Left ventricle myocardium inferior (tissue), 1 donor: ENCODE results near the gene ACE. TPM values are rescaled to one million over a fixed set of nuclear protein-coding genes. Genes with fewer than 3 reads are reported as not detected.
A peak's percentile ranks its signal among the peaks of the same experiment; 100 is the strongest.

ENCODE experiments used
- DNase-seq: peaks from one replicate; pipeline ENCODE4 v3.0.0-alpha.2; 2020
- H3K27ac ChIP-seq: fragments of 200-600 bp; replicated peaks from 2 replicates; pipeline ENCODE4 v1.8.0; 2021
- H3K27me3 ChIP-seq: fragments of 200-600 bp; 2 replicates; pipeline ENCODE4 v1.8.0; 2021; ENCODE audit warnings: low read depth
- H3K36me3 ChIP-seq: fragments of 200-600 bp; 2 replicates; pipeline ENCODE4 v1.8.0; 2021
- H3K4me1 ChIP-seq: fragments of 200-600 bp; 2 replicates; pipeline ENCODE4 v1.8.0; 2021
- H3K4me3 ChIP-seq: fragments of 200-600 bp; 2 replicates; pipeline ENCODE4 v1.8.0; 2021; ENCODE audit warnings: mild to moderate bottlenecking, moderate library complexity
- H3K9me3 ChIP-seq: fragments of 200-600 bp; replicated peaks from 2 replicates; pipeline ENCODE4 v1.8.0; 2021
- intact Hi-C: fragments of 100-400 bp; cut with micrococcal nuclease; formaldehyde crosslinking; loops from one replicate; pipeline ENCODE4 v1.11.0; 2022
- total RNA-seq: library from RNA; stranded (reverse); fragmentation: NEBNext Ultra II Directional; extraction: Animal tissue kit (Norgen Biotek cat#: 25700); gene quantifications from one replicate; pipeline ENCODE4 v1.2.1, GENCODE V29; 2021
- TF ChIP-seq, protein P1 (sequence below): fragments of 200-600 bp; IDR thresholded peaks from 2 replicates; pipeline ENCODE4 v1.8.0; 2021; ENCODE audit warnings: antibody characterized with exemption, mild to moderate bottlenecking, borderline replicate concordance
- donor health status: DM: no; HTN: yes; CAD: no; lungs with severe emphysema.

ACE gene
- total RNA-seq, 1 donor from 2014 or later, result 6.2 TPM

DNA sequence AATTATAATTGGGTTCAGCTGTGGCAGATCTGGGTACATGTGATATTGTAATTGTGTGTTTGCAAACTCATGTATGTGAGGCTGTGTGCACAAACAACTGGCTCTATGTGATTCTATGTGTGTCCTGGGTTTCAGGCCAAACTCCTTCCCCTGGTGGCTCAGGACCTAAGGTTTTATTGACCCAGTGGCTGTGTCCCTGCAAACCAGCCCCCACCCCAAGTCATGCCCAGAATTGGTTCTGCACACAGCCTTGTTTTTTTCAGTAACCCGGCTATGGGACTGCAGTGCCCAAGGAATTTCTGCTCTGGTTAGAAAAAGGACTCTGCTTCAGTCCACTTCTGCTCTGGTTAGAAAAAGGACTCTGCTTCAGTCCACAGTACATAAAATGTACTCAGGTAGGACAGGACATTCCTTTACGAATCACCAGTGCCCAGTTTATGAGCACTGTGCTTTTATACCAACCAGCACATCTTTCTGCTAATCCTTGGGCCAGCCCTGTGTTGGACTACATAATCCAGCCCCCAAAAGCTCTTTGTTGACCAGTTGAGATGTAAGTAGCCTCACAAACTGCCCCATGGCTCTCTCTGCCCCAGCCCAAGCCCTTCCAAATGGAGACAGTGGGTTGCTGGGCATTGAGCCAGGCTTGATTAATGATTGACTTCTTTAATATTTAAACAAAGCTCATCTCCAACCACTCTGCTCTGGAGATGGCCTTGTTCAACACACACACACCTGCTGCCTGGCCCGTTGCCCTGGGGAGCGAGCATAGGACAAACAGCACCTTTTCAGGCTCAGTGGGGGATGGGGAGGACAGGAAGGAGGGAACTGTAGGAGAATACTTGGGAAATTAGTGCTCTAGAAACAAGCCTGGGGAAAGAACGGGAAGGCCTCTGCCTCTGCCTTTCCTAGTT lies 43.4 kb downstream of the ACE start:
- TF ChIP-seq, protein P1, sequence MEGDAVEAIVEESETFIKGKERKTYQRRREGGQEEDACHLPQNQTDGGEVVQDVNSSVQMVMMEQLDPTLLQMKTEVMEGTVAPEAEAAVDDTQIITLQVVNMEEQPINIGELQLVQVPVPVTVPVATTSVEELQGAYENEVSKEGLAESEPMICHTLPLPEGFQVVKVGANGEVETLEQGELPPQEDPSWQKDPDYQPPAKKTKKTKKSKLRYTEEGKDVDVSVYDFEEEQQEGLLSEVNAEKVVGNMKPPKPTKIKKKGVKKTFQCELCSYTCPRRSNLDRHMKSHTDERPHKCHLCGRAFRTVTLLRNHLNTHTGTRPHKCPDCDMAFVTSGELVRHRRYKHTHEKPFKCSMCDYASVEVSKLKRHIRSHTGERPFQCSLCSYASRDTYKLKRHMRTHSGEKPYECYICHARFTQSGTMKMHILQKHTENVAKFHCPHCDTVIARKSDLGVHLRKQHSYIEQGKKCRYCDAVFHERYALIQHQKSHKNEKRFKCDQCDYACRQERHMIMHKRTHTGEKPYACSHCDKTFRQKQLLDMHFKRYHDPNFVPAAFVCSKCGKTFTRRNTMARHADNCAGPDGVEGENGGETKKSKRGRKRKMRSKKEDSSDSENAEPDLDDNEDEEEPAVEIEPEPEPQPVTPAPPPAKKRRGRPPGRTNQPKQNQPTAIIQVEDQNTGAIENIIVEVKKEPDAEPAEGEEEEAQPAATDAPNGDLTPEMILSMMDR, result no peak
- Histone ChIP-seq H3K27ac (no peak overlapping the region), H3K4me3 (no peak overlapping the region), H3K36me3 (no peaks in the 10 kb centered on the region), H3K9me3 (no peaks in the 10 kb centered on the region), H3K4me1 (peaks cover 6% of the 10 kb centered on the region), H3K27me3 (peaks cover 55% of the 10 kb centered on the region)
- intact Hi-C loops, result no loop called here
- DNase-seq, result no peak

DNA sequence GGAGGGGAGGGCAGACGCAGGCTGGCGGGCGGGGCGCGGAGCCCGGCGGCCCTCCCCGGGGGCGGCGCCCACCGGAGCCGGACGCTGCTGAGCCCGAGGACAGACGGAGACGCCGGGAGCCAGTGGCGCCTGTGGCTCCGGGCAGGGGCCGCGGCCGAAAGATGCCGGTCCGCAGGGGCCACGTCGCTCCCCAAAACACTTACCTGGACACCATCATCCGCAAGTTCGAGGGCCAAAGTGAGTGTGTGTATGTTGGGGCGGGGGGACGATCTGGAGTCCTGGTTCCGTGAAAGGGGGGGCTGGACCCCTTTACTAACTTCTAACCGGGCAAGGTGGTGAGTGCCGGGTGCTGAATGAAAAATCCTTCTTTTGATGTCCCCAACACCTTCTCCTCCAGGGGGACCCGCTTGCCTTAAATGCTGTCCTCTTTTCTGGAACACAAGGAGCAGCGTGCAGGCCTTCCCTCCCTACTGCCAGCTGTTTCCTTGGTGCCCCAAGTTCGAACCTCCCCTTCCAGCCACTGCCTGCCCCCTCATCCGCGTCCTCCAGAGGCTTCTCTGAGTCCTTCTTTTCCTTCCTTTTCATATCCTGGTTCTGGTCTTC lies 46.5 kb downstream of the ACE start, which contains the start of gene KCNH6:
TSS of gene KCNH6 (plus strand) at position 106 of the 603 bp plus-strand sequence. CDS start at position 162, 56 bp downstream.
- no peak for DNase-seq
- H3K4me3 ChIP-seq, result peak within 1 kb of the TSS; percentile 50
- H3K9me3 ChIP-seq, result no peaks in the 10 kb centered on the region
- H3K27ac ChIP-seq, result no peak within 1 kb of the TSS
- H3K36me3 ChIP-seq, result no peaks in the 10 kb centered on the region
- H3K27me3 ChIP-seq, result peaks cover 48% of the 10 kb centered on the region
- intact Hi-C loops, result no loop called here
- TF ChIP-seq, protein P1, result no peak
- H3K4me1 ChIP-seq, result peaks cover 6% of the 10 kb centered on the region

DNA sequence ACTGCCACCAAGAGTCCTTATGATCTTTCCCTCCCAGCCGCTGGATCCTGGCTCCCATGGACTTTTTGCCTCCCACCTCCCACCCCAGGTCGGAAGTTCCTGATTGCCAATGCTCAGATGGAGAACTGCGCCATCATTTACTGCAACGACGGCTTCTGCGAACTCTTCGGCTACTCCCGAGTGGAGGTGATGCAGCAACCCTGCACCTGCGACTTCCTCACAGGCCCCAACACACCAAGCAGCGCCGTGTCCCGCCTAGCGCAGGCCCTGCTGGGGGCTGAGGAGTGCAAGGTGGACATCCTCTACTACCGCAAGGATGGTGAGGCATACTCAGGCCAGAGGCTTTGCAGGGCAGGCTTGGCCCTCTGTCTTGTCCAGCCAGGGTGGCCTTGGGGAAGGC lies 47.2 kb downstream of the ACE start:
- Histone ChIP-seq H3K4me3 (no peak overlapping the region), H3K27ac (no peak overlapping the region), H3K27me3 (peaks cover 41% of the 10 kb centered on the region), H3K9me3 (no peaks in the 10 kb centered on the region), H3K4me1 (peaks cover 6% of the 10 kb centered on the region), H3K36me3 (no peaks in the 10 kb centered on the region)
- TF ChIP-seq, protein P1, result no peak
- intact Hi-C loops, result no loop called here
- DNase-seq, result no peak

DNA sequence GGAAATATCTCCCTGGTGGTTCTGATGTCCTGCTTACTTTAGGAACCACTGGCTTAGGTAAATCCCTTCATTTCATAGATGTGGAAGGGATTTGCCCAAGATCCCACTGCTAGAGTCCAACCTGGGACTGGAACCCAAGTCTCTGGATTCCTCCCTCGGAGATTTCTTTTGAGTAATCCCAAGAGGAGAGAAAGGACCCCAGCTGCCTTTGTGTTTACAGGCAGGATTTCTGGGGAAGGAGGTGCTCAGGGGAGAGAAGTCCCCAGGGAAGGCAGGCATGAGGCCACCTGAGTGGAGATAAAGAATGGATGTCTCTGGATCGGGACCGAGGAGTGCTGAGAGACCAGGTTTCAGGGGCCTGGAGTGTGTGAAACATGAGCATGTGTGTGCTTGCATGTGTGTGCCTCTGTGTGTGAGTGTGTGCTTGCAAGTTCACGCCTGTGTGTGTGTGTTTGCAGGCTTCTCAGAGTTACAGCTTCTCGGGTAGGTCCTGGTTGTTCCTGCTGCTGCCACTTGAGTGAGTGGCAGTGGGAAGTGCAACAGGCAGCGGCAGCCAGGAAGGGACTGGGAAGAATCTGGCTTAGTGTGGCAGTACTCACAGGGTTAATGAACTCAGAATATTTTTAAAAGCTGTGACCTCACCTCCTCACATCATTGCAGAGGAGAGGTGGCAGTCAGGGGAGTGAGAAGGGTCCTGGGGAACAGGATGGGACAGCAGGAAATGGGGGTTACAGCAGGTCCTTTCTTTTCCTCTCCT lies 48.5 kb downstream of the ACE start:
- Histone ChIP-seq H3K27ac (no peak overlapping the region), H3K4me1 (peaks cover 6% of the 10 kb centered on the region), H3K36me3 (no peaks in the 10 kb centered on the region), H3K4me3 (no peak overlapping the region), H3K9me3 (no peaks in the 10 kb centered on the region), H3K27me3 (peaks cover 36% of the 10 kb centered on the region)
- TF ChIP-seq, protein P1, result no peak
- no peak for DNase-seq
- intact Hi-C loops, result no loop called here

DNA sequence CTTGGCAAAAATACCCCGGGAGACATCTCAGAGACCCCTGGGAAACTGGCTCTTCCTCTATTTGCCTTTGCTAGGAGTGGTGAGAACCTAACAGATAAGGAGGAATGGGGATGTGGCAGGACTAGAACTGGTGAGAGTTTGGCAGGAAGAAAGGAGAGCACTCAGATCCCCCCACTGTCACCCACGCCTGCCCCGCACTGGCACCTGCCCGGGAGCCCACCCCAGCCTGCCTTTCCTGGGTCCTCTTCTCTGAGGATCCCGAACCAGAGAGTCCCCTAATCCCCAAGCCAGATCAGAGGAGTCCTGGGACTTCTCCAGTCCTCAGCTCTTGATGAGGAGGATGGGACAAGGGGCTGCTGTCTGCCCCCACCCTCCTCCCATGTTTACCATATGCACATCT lies 50.0 kb downstream of the ACE start:
- Histone ChIP-seq H3K27ac (no peak overlapping the region), H3K4me3 (no peak overlapping the region), H3K9me3 (no peaks in the 10 kb centered on the region), H3K36me3 (no peaks in the 10 kb centered on the region), H3K4me1 (peaks cover 6% of the 10 kb centered on the region), H3K27me3 (peaks cover 36% of the 10 kb centered on the region)
- TF ChIP-seq, protein P1, result no peak
- intact Hi-C loops, result no loop called here
- DNase-seq, result no peak
